DMS153 (cell line): Measurements from ENCODE around the gene ATP5MG.
"Not testable (repeated sequence)": the region's sequence is repeated elsewhere in the genome, so short reads cannot be mapped to it uniquely, and the experiment has no call there.

ENCODE experiments used
- DNase-seq: peaks from one replicate; lab custom pipeline; 2025; lab: John Stamatoyannopoulos, UW

ATP5MG gene, protein sequence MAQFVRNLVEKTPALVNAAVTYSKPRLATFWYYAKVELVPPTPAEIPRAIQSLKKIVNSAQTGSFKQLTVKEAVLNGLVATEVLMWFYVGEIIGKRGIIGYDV

DNA sequence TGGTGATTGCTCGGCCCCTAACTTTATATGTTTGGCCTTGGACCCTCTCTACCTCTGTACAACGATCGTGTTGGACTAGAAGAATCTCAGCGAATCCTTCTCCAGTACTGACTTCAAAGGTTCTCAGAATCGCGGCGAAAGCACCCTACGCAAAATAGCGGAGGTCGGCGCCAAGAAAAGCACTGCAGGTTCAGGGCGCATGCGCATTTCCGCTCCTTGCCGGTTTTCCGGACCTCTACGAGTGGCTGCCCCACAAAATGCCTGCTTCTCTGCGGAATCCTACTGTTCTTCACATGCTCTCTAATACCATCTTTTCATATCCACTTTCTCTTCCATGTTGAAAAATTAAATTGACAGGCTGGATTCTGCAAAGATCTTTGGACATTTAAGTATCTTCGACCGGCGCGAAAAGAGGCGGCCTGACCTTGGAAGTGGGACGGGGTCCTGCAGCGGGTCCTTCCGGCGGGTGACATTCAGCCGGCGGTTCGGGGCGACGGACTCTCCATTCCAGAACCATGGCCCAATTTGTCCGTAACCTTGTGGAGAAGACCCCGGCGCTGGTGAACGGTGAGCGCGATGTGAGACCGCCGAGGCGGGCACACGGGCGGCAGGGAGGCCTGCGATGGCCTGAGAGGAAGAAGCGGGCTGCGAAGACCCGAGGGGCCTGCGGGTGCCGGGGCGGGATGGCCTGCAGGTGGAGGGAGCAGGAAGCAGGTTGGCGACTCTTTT, at the start of gene ATP5MG:
TSS of gene ATP5MG (plus strand) at position 456 of the 729 bp plus-strand sequence. CDS start at position 516, 60 bp downstream.
- peak; percentile 74 for DNase-seq

DNA sequence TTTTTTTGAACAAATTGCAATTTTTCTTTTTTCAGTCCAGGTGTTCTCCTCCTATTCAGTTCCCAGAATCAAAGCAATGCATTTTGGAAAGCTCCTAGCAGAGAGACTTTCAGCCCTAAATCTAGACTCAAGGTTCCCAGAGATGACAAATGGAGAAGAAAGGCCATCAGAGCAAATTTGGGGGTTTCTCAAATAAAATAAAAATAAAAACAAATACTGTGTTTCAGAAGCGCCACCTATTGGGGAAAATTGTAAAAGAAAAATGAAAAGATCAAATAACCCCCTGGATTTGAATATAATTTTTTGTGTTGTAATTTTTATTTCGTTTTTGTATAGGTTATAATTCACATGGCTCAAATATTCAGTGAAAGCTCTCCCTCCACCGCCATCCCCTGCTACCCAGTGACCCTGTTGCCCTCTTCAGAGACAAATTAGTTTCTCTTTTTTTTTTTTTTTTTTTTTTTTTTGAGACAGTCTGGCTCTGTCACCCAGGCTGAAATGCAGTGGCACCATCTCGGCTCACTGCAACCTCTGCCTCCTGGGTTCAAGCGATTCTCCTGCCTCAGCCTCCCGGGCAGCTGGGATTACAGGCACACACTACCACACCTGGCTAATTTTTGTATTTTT, 48.2 kb upstream of the ATP5MG start:
- DNase-seq: no peak

DNA sequence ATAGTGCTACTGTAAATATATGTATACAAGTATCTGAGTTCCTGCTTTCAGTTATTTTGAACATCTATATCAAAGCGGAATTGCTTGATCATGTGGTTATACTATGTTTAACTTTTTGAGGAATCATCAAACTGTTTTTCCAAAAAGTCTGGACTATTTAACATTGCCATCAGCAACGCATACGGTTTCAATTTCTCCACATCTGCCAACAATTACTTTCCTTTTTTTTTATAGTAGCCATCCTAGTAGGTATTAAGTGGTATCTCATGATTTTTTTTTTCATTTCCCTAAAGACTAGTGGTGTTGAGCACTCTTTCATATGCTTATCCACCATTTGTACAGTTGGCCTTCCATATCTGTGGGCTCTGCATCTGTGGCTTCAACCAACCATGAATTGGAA, 43.3 kb upstream of the ATP5MG start:
- DNase-seq: no peak

DNA sequence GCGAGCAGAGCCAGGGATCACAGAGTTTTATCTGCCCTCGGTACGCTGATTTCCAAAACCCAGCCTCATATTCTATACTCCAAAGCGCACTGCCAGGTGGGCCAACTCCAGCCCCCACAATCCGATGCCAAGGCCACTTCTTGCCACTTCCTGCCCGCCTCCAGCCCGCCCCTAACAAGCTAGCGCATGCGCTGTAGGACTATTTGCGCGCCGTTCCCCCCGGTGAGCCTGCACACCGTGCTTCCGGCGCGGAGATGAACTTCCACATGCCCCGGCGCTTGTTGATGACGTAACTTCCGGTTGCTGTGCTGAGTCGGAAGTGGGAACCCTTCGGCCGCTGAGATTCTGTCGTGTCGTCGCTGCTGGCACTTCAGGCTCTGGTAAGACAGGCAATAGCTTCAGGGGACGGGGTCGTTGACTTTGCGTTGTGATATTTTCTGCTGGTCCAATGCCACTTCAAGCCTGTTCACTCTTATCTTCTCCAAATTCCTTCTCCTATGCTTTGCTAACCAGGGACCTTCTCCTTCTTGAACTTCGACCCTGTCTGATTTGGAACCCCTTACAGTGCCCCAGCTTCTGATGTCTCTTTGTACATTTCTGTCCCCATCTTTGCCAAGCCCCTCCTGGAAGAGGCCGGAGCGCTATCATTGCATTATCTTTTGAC, 42.0 kb upstream of the ATP5MG start, which contains the start of gene UBE4A:
TSS of gene UBE4A (plus strand) at position 306 of the 664 bp plus-strand sequence. CDS start 5,481 bp downstream, outside the sequence.
- peak; percentile 83 for DNase-seq

DNA sequence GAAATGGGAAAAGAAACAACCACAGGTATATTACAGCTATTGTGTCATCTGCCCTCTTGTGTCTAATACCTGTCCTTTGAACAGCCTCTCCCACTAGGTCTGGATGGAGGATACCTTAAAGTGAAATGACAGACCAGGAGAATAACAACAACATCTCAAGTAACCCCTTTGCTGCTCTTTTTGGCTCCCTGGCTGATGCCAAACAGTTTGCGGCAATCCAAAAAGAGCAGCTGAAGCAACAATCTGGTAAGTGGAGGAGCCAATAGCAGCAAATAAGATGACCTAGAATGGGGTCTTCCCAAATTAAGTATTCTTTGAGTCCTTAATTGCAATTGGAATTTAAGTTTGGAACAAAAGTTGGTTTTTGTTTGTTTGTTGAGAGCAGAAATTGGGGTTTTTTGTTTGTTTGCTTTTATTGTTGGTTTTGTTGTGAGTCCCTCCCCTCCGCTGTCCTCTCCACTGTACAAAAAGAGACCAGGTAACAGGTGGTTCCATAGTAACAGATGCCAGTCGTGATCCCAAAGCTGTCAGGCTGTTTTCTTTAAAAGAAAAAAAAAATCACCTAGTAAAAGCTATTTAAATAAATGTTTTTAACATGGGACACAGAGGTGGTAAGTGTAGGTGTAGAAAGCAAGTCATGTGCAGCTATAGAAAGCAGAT, 36.3 kb upstream of the ATP5MG start:
- DNase-seq: no peak

DNA sequence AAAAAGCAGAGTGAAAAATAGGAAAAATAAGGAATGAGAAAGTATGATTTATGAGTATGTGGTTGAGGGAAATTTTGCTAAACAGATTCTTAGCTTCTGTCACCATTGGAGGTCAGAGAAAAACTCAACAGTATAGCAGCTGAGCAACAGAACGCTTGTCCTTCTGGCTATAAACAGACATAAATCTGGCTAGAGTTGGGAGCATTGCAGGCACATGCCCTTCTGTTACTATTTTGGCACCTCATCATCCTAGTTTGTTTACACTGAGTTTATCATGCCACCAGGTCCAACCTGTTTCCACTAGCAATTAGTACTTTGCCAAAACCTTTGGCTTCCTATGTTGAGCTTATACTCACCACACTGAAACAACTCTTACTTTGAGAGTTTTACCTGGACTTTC, 35.1 kb upstream of the ATP5MG start:
- no peak for DNase-seq

DNA sequence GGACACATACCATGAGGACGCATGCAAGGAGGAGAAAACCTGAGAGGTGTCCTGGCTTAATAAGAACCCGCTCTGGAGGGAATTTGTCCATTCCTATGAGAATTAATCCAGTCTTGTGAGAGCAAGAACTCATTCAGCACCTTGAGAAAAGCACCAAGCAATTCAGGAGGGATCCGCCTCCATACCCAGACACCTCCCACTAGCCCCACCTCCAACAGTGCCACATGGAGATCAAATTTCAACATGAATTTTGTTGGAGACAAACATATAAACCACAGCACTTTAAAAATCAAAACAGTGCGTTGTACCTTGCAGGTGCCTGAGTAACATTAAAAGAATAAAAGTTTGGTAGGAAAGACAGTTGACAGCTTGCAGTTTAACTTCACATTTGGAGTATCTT, 30.6 kb upstream of the ATP5MG start:
- DNase-seq: no peak

DNA sequence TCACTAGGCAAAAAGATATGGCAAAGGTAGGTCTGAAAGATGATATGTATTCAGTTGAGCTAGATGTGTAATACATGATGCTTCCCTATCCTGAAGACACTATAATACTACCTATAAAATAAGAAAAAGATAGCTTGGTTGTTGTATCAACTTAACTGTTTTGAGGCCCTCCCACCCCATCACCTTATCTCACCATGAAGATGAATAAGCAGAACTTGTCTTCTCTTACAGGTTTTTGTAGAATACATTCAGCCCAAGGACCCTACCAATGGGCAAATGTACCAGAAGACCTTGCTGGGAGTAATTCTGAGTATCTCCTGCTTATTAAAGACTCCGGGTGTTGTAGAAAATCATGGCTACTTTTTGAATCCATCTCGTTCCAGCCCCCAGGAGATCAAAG, 28.1 kb upstream of the ATP5MG start:
- DNase-seq: no peak

DNA sequence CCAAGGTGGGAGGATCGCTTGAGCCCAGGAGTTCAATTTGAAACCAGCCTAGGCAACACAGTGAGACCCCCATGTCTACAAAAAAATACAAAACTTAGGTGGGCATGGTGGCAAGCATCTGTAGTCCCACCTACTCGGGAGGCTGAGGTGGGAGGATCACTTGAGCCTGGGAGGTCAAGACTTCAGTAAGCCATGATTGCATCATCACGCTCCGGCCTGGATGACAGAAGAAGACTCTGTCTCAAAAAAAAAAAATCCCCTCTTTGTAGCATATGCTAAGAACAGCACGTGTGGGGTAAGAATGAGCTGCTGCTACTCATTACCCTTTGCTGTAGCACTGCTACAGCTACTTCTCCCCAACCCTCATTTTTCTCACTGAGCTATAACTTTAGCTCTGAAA, 27.5 kb upstream of the ATP5MG start:
- DNase-seq: no peak

DNA sequence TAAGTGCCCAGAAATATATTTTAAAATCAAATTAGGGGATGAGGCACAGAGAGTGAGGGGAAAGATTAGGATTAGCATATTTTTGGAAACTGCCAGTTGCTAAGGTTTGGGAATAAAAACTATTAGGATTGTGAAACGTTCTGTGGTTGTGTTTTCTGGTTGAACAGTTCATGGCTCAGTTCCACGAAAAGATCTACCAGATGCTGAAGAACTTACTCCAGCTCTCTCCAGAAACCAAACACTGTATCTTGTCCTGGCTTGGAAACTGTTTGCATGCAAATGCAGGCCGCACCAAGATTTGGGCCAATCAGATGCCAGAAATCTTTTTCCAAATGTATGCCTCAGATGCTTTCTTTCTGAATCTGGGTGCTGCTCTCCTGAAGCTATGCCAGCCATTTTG, 26.7 kb upstream of the ATP5MG start:
- no peak for DNase-seq

DNA sequence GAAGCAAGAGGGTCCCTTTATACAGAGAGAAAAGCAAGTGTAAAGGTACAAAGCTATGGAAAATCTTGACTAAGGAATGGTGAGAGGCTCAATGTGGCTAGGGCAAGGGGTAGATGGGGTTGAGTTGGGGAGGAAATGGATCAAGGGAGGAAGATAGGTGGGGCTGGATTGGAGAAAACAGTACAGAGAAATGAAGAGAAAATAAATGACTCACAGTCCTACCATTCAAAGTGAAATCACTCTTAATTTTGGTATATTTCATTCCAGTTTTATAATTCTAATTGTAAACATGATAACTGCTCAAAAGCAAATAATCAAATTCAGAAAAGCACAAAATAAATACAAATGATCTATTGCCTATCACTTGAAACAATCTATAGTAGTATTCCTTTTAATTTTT, 25.4 kb upstream of the ATP5MG start:
- DNase-seq: no peak

DNA sequence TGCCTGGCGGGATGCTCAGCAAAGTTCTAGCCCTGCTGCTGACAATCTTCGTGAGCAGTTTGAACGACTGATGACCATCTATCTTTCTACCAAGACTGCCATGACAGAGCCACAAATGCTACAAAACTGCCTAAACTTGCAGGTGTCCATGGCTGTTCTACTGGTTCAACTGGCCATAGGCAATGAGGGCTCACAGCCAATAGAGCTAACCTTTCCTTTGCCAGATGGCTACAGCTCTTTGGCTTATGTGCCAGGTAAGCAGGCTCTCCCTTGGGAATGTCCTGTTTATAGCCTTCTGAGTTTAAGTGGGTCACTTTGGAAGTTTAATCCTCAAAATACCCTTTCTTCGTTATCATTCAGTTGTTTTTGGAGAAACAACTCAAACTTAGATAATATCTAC, 21.9 kb upstream of the ATP5MG start:
- no peak for DNase-seq

DNA sequence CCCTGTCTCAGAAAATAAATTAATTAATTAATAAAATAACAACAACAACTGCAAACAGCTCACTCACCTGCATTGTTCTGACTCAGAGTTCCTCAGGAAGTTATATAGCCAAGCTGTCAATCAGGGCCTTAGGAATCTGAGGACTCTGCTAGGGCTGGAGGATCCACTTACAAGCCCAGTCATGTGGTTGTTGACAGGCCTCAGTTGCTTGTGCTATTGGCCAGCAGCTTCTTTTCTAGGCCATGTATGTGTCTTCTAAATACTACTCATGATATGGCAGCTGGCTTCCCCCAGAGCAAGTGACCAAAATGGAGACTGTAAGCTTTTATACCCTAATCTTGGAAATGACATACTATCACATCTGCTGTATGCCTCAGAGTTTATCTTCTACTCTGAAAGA, 20.8 kb upstream of the ATP5MG start:
- DNase-seq: no peak

DNA sequence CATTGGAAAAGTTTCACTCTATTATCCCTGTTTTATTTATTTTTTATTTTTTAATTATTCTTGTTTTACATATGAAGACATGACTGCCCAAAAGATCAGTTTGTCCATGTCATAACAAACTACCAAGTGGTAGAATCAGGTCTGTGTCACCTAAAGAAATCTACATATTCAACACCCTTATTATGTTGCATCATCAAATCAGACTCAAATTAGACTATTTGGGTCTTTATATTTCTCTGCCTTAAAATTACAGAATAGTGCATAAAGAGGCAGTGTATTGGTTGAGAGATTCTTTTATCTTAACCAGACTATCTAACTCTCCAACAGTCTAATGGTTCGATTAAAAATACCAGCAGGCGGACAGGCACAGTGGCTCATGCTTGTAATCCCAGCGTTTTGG, 18.5 kb upstream of the ATP5MG start:
- DNase-seq: no peak

DNA sequence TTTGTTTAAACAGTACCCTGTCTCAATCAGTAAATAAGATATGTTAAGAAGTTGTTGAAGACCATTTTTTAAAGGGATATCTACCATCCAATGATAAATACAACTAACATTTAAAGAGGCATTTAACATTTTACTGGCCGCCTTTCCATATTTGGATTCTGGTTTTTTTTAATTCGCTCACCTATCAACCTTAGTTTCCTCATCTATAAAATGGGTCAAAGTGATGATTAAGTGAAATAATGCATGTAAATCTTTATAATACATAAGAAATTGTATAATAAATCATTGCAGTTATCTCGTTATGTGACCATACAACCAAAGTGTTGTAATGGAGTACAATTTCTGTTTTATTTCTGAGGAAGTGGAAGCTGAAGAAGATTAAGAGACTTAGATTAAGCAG, 17.7 kb upstream of the ATP5MG start:
- DNase-seq: no peak

DNA sequence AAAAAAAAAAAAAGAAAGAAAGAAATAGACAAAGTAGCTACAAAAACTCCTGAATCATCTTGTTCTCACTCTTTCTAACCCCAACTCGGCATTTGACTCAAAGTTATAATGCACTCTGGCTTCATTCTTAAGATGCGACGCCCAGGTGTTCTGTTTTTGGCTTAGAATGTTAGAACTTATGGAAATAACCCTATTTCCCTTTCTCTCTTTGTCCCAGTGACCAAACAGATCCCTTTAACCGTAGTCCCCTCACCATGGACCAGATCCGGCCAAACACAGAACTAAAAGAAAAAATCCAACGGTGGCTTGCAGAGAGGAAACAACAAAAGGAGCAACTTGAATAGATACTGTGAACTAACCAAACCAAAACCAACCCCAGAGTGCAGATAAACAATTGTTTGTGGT, 5.3 kb upstream of the ATP5MG start:
- no peak for DNase-seq

DNA sequence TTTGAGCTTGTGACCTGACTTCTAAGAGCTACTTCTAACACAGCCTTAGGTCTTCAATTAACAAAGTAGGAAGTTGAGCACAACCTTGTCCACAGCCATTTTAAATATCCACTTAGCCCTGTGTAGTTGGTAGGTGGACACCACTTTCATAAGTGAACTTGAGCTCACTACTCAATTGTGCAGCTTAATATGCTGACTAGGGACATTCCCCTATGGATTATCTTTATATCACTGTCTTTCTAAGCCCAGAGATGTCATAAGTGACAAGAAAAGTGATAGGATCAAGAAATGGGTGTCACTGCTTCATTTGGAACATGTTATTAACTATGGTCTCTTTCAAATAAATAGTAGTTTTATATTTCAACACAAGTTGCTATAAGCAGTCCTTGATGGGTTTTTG, 4.0 kb upstream of the ATP5MG start:
- DNase-seq: no peak

DNA sequence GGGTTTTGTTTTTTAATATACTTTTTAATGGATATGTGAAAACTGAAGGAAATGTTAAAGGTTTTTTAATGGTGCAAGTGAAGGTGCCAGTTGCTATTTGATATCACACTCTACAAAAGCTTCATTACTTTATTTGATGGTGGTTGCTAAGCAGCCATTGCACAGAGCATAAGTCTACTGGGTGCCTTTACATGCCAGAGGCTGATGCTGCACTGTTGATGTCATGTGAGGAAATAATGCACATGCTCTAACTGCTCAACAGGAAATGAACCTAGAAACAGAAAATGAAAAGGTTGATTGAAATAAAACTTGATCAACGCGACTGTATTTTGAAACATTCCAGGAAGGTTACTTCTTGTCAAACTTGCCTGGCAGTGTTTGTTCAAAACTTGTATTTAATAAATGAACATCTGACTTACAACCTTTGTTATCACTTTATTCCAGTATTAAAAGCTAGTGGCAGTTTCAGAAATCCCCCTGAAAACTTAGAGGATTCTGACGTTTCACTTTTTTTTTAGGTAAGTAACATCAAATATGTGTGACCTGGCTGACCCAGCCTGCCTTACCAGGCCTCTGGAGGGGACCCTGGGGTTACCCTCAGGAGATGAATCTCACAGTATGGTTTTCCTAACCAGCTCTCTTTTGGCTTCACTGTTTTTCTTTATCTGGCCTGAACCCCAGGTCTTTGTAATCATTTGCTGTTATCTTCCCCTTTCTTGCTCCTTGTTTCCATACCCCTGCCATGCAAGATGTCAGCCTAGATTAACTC, 2.4 kb upstream of the ATP5MG start:
- peak; percentile 43 for DNase-seq

DNA sequence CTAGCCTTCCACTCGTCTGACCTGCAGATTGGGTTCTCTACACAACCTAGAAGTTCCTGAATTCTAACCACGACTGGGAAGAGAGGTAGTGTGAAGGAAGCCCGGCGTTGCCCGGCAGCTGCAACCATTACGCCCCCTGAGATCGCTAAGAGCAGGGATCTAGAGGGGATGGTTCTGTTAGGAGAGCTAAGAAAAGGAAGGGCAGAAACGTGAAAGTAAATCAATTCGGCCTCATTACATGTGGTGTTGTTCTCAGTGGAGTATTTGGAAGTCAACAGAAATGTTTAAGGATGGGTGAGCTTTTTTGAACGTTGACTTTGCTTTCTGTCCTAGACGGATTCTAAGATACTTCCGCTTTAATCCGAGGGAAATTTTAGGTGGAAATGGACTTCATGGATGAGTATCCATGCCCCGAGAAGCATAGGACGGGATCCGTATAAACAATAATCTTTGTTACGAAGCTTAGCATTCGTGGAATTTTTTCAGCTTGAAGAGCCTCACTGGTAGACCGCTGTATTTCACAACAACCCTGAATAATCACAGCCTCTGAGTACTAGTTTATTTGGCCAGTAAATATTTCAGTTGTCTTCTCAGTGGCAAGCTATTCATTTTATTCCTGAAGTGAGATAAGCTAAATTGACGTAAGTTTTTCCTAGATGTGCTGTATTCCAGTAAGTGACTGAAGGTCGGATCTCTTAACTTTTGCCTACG, 629 bp downstream of the ATP5MG start:
- no peak for DNase-seq

DNA sequence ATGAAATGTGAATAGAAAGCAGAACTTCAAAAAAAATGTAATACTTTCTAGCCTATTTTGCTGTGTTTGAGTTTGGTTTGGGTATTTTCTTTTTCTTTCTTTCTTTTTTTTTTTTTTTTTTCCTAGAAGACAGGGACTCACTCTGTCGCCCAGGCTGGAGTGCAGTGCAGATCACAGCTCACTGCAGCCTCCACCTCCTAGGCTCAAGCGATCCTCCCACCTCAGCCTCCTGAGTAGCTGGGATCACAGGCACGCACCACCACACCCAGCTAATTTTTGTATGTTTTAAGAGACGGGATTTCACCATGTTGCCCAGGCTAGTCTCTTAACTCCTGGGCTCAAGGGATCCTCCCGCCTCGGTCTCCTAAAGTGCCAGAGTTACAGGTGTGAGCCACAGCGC, 1.2 kb downstream of the ATP5MG start:
- not testable (repeated sequence) for DNase-seq

DNA sequence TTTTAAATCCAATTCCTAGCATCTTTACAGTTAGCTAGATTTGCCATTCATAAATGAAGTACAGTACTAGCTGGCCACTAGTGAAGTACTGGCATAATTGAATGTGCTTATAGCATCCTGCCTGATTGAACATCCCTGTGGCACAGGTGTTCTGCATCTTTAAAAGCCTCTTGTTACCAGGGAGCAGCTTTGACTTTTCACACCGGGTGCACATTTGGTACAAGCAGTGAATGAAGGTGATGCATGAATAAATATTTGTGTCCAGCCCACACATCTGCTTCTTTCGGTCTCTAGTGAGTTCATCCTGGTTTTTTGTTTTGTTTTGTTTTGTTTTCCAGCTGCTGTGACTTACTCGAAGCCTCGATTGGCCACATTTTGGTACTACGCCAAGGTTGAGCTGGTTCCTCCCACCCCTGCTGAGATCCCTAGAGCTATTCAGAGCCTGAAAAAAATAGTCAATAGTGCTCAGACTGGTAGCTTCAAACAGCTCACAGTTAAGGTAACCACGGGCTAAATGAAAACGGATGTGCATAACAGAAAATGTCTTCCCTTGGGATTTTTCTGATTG, 5.3 kb downstream of the ATP5MG start:
- peak; percentile 98 for DNase-seq
